ENCODE data around the gene UBL5. TPM values are rescaled to one million over a fixed set of nuclear protein-coding genes. Genes with fewer than 3 reads are reported as not detected.

UBL5 gene
- polyA plus RNA-seq, 1 donor from 2014 or later, result 1,364 TPM

DNA sequence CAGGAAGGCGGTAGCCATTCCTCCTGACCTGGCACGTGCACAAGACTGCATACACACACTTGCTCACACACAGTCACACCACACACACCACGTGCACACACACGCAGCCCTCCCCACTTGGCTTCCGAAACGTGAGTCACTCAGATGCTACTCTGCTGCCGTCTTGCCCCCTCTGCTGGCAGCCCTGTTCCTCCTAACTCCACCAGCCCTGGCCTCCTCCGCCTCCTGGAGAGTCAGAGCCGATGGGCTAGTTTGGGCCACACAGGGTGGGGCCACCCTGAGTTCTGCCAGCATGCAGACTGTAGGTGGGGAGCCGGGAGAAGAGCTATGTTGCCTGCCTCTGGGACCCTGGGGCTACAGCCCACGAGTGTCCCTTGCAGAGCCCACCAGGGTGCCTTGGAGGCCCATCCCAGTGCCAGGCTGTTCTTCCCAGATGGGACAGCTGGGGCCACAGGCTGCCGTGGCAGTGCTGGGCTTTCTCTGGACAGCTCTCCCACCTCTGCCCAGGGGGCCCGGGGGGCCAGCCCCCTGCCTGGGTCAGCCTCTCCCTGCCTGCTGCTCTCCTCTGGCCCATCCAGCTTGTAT is 19.5 kb downstream of the UBL5 start:
- no peaks in the 10 kb centered on the region for H3K9me2 ChIP-seq (ENCODE audit: insufficient read depth, low read length)
- TF ChIP-seq EZH2 (IDR thresholded peaks at IDR 0.05; ENCODE audit: borderline replicate concordance, insufficient read depth, low read length, poor library complexity, severe bottlenecking) (no peak), CTCF (IDR thresholded peaks at IDR 0.05; ENCODE audit: poor library complexity, severe bottlenecking) (no peak), TAF1 (IDR thresholded peaks at IDR 0.05; ENCODE audit: low read depth) (no peak), REST (IDR thresholded peaks at IDR 0.05; ENCODE audit: borderline replicate concordance) (no peak), EP300 (conservative IDR thresholded peaks at IDR 0.05; ENCODE audit: poor library complexity, severe bottlenecking) (no peak), SMC3 (conservative IDR thresholded peaks at IDR 0.05; ENCODE audit: poor library complexity) (no peak), MXI1 (conservative IDR thresholded peaks at IDR 0.05; ENCODE audit: poor library complexity, severe bottlenecking) (no peak), POLR2AphosphoS5 (IDR thresholded peaks at IDR 0.05) (no peak), RAD21 (conservative IDR thresholded peaks at IDR 0.05) (no peak)
- no peak overlapping the region for H3K27ac ChIP-seq (ENCODE audit: low read length)
- no peaks in the 10 kb centered on the region for H3F3A ChIP-seq (ENCODE audit: insufficient read depth, low read length, poor library complexity, severe bottlenecking)
- H3K9me3 ChIP-seq (ENCODE audit: low read length), result no peaks in the 10 kb centered on the region
- H4K20me1 ChIP-seq (ENCODE audit: insufficient read depth), result no peaks in the 10 kb centered on the region
- no peak overlapping the region for H3K4me2 ChIP-seq (ENCODE audit: low read length)
- H3K9ac ChIP-seq (ENCODE audit: low read length), result no peak overlapping the region
- no peaks in the 10 kb centered on the region for H3K36me3 ChIP-seq (ENCODE audit: insufficient read depth, low read length)
- H3K4me3 ChIP-seq (ENCODE audit: low read length), result no peak overlapping the region
- no peaks in the 10 kb centered on the region for H3K79me2 ChIP-seq (replicated peaks; ENCODE audit: insufficient read depth, low read length)
- no peak overlapping the region for H2AFZ ChIP-seq (ENCODE audit: low read depth, low read length)
- H3K27me3 ChIP-seq (ENCODE audit: insufficient read depth, low read depth, low read length), result no peaks in the 10 kb centered on the region

DNA sequence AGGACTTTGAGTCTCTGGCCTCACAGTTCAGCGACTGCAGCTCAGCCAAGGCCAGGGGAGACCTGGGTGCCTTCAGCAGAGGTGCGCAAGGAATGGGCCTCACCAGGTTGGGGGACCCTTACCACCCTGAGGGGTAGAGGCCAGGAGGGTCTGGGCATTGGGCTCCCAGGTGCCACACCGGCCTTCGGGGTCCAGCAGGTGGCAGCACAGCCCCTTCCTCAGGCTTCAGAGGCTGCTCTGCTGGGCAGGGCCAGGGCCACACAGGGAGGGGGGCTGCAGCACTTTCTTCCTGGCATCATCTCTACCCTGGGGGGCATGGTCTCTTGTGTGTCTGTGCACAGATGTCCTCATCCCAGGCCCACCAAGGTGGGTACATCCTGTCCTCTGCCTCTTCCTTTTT is 20.3 kb downstream of the UBL5 start:
- H3K27ac ChIP-seq (ENCODE audit: low read length), result no peak overlapping the region
- no peak overlapping the region for H3K4me3 ChIP-seq (ENCODE audit: low read length)
- no peak overlapping the region for H3K9ac ChIP-seq (ENCODE audit: low read length)
- H3K36me3 ChIP-seq (ENCODE audit: insufficient read depth, low read length), result no peaks in the 10 kb centered on the region
- no peak for TF ChIP-seq EZH2 (IDR thresholded peaks at IDR 0.05; ENCODE audit: borderline replicate concordance, insufficient read depth, low read length, poor library complexity, severe bottlenecking)
- TF ChIP-seq REST (IDR thresholded peaks at IDR 0.05; ENCODE audit: borderline replicate concordance), result no peak
- no peak for TF ChIP-seq TAF1 (IDR thresholded peaks at IDR 0.05; ENCODE audit: low read depth)
- no peak for TF ChIP-seq POLR2AphosphoS5 (IDR thresholded peaks at IDR 0.05)
- TF ChIP-seq CTCF (IDR thresholded peaks at IDR 0.05; ENCODE audit: poor library complexity, severe bottlenecking), result peak; percentile 63
- peak; percentile 53 for TF ChIP-seq RAD21 (conservative IDR thresholded peaks at IDR 0.05)
- no peak for TF ChIP-seq MXI1 (conservative IDR thresholded peaks at IDR 0.05; ENCODE audit: poor library complexity, severe bottlenecking)
- TF ChIP-seq SMC3 (conservative IDR thresholded peaks at IDR 0.05; ENCODE audit: poor library complexity), result peak; percentile 54
- no peak for TF ChIP-seq EP300 (conservative IDR thresholded peaks at IDR 0.05; ENCODE audit: poor library complexity, severe bottlenecking)
- H3K79me2 ChIP-seq (replicated peaks; ENCODE audit: insufficient read depth, low read length), result no peaks in the 10 kb centered on the region
- no peaks in the 10 kb centered on the region for H3K27me3 ChIP-seq (ENCODE audit: insufficient read depth, low read depth, low read length)
- no peaks in the 10 kb centered on the region for H3K9me3 ChIP-seq (ENCODE audit: low read length)
- H3K9me2 ChIP-seq (ENCODE audit: insufficient read depth, low read length), result no peaks in the 10 kb centered on the region
- no peaks in the 10 kb centered on the region for H4K20me1 ChIP-seq (ENCODE audit: insufficient read depth)
- no peak overlapping the region for H3K4me2 ChIP-seq (ENCODE audit: low read length)
- H3F3A ChIP-seq (ENCODE audit: insufficient read depth, low read length, poor library complexity, severe bottlenecking), result no peaks in the 10 kb centered on the region
- H2AFZ ChIP-seq (ENCODE audit: low read depth, low read length), result no peak overlapping the region
